Keratinocyte (primary cell): Measurements from ENCODE around the gene SMIM45.

Experiments
- DNase-seq: peaks from one replicate; pipeline ENCODE4 v3.0.0-alpha.2; 2011; ENCODE audit warnings: low read depth, missing footprints, low spot score
- FAIRE-seq: peaks from 2 replicates; lab custom pipeline; 2011; peaks lifted over from hg19 to GRCh38; lab: Jason Lieb, UNC
- H2AFZ ChIP-seq: 2 replicates; pipeline ENCODE4 v1.6.0; 2012; ENCODE audit warnings: low read length, control low read depth, inconsistent platforms; ENCODE audit not compliant: control insufficient read depth
- H3K27ac ChIP-seq: 2 replicates; pipeline ENCODE4 v1.5.1; 2011; ENCODE audit warnings: low read length; ENCODE audit not compliant: control insufficient read depth, insufficient read depth
- H3K27me3 ChIP-seq: 3 replicates; pipeline ENCODE4 v1.6.0; 2011; ENCODE audit warnings: low read length; ENCODE audit not compliant: control insufficient read depth, insufficient read depth; ENCODE audit errors: extremely low read depth
- H3K36me3 ChIP-seq, 2 experiments: 2 replicates in 1 of 2; 3 replicates in 1 of 2; pipeline ENCODE4 v1.5.1; 2011; ENCODE audit warnings: low read length in 2 of 2, mild to moderate bottlenecking in 1 of 2; ENCODE audit not compliant: control insufficient read depth in 2 of 2, insufficient read depth in 2 of 2; ENCODE audit errors: extremely low read depth in 1 of 2
- H3K4me1 ChIP-seq: 3 replicates; pipeline ENCODE4 v1.5.1; 2011; ENCODE audit warnings: low read length; ENCODE audit not compliant: control insufficient read depth, insufficient read depth; ENCODE audit errors: extremely low read depth
- H3K4me2 ChIP-seq: 3 replicates; pipeline ENCODE4 v1.6.0; 2011; ENCODE audit warnings: low read depth, low read length; ENCODE audit not compliant: control insufficient read depth, insufficient read depth; ENCODE audit errors: extremely low read depth
- H3K4me3 ChIP-seq, 3 experiments: fragments of 200-600 bp in 1 of 3; sonication (generic) in 1 of 3; 2 replicates in 2 of 3; 3 replicates in 1 of 3; pipeline ENCODE4 v1.5.1; 2011 to 2016; ENCODE audit warnings: low read length in 3 of 3, mild to moderate bottlenecking in 3 of 3, control low read depth in 2 of 3, inconsistent platforms in 1 of 3, low read depth in 1 of 3, mixed read lengths in 1 of 3, mixed run types in 1 of 3, moderate library complexity in 1 of 3; ENCODE audit not compliant: control insufficient read depth in 2 of 3, insufficient read depth in 2 of 3; ENCODE audit errors: extremely low read depth in 1 of 3
- H3K79me2 ChIP-seq: 2 replicates; pipeline ENCODE4 v1.6.0; 2012; ENCODE audit warnings: low read length; ENCODE audit not compliant: control insufficient read depth, insufficient read depth
- H3K9ac ChIP-seq: 3 replicates; pipeline ENCODE4 v1.6.0; 2011; ENCODE audit warnings: low read length; ENCODE audit not compliant: control insufficient read depth, insufficient read depth; ENCODE audit errors: extremely low read depth
- H3K9me1 ChIP-seq: 3 replicates; pipeline ENCODE4 v1.6.0; 2011; ENCODE audit warnings: low read length; ENCODE audit not compliant: control insufficient read depth, insufficient read depth; ENCODE audit errors: extremely low read depth
- H3K9me3 ChIP-seq: 2 replicates; pipeline ENCODE4 v1.5.1; 2012; ENCODE audit warnings: low read depth, low read length; ENCODE audit not compliant: control insufficient read depth
- H4K20me1 ChIP-seq: 3 replicates; pipeline ENCODE4 v1.6.0; 2011; ENCODE audit warnings: low read length; ENCODE audit not compliant: control insufficient read depth, insufficient read depth; ENCODE audit errors: extremely low read depth
- CTCF ChIP-seq, 3 experiments: IDR thresholded peaks in 1 of 3; conservative IDR thresholded peaks in 1 of 3; optimal IDR thresholded peaks in 1 of 3; 2 replicates in 2 of 3; 3 replicates in 1 of 3; pipeline versions ENCODE3 to v1.5.1; 2011; ENCODE audit warnings: low read length in 3 of 3, mild to moderate bottlenecking in 3 of 3, moderate library complexity in 2 of 3, control low read depth in 1 of 3, inconsistent platforms in 1 of 3; ENCODE audit not compliant: insufficient read depth in 2 of 3; ENCODE audit errors: extremely low read depth in 1 of 3
- EZH2 ChIP-seq: IDR thresholded peaks from one replicate; pipeline ENCODE4 v1.6.1; 2012; ENCODE audit warnings: inconsistent platforms, mild to moderate bottlenecking, low read length, moderate library complexity
- dilution Hi-C: fragments of 300-500 bp; cut with MboI; formaldehyde crosslinking; loops from one replicate; pipeline ENCODE4 v1.7.0; 2020; ENCODE audit warnings: low sequenced_read_pairs; ENCODE audit not compliant: extremely low pct_ligation_motif_present

SMIM45 gene

GRCh38 chr22:41978732-41979131, 26.8 kb downstream of the SMIM45 start:
- dilution Hi-C loops: no loop called here
- DNase-seq: no peak
- peaks cover 2% of the 10 kb centered on the region for H4K20me1 ChIP-seq
- TF ChIP-seq CTCF (optimal IDR thresholded peaks at IDR 0.05 in 1 of 3, IDR thresholded peaks at IDR 0.05 in 1 of 3, conservative IDR thresholded peaks at IDR 0.05 in 1 of 3; ENCODE audit: extremely low read depth in 1 of 3, insufficient read depth in 2 of 3, low read length in 3 of 3): no peak
- TF ChIP-seq EZH2: no peak
- no peaks in the 10 kb centered on the region for H3K9me3 ChIP-seq
- H3K27ac ChIP-seq: no peak overlapping the region
- H3K9ac ChIP-seq: no peak overlapping the region
- no peaks in the 10 kb centered on the region for H3K9me1 ChIP-seq
- FAIRE-seq: no peak
- H3K27me3 ChIP-seq: peaks cover 49% of the 10 kb centered on the region
- no peak overlapping the region for H2AFZ ChIP-seq
- no peak overlapping the region for H3K4me2 ChIP-seq
- H3K4me3 ChIP-seq: no peak overlapping the region
- H3K79me2 ChIP-seq: no peaks in the 10 kb centered on the region
- H3K36me3 ChIP-seq: no peaks in the 10 kb centered on the region
- no peaks in the 10 kb centered on the region for H3K4me1 ChIP-seq

GRCh38 chr22:41979423-41980250, 27.7 kb downstream of the SMIM45 start:
- Histone ChIP-seq H3K79me2 (no peaks in the 10 kb centered on the region), H4K20me1 (peaks cover 2% of the 10 kb centered on the region), H3K4me3 (no peak overlapping the region), H3K4me1 (no peaks in the 10 kb centered on the region), H3K9me1 (no peaks in the 10 kb centered on the region), H3K36me3 (no peaks in the 10 kb centered on the region), H3K9ac (no peak overlapping the region), H2AFZ (no peak overlapping the region), H3K9me3 (no peaks in the 10 kb centered on the region), H3K27me3 (peaks cover 45% of the 10 kb centered on the region), H3K27ac (no peak overlapping the region), H3K4me2 (no peak overlapping the region)
- dilution Hi-C loops: no loop called here
- FAIRE-seq: no peak
- TF ChIP-seq EZH2 (no peak), CTCF (optimal IDR thresholded peaks at IDR 0.05 in 1 of 3, IDR thresholded peaks at IDR 0.05 in 1 of 3, conservative IDR thresholded peaks at IDR 0.05 in 1 of 3; ENCODE audit: extremely low read depth in 1 of 3, insufficient read depth in 2 of 3, low read length in 3 of 3) (no peak)
- DNase-seq: no peak
